Tibial artery (tissue), 4 donors: Measurements from ENCODE around the gene MAP3K20.
"Not testable (repeated sequence)": the region's sequence is repeated elsewhere in the genome, so short reads cannot be mapped to it uniquely, and the experiment has no call there.

Experiments used
- DNase-seq, 2 donors: peaks; one replicate each; pipeline ENCODE4 v3.0.0-alpha.2; 2019
- H3K27ac ChIP-seq, 2 donors: fragments of 200-600 bp; sonication (generic) in 1 of 2; 1 replicate in 1 of 2; 2 replicates in 1 of 2; pipeline ENCODE4 v1.5.1; 2018 to 2019; ENCODE audit warnings: mild to moderate bottlenecking in 1 of 2
- H3K27me3 ChIP-seq, 2 donors: fragments of 200-600 bp; sonication (generic) in 1 of 2; one replicate each; pipeline versions ENCODE4 v1.5.1 to v1.6.0; 2016 to 2019
- H3K36me3 ChIP-seq, 3 donors: fragments of 200-600 bp; sonication (generic) in 2 of 3; one replicate each; pipeline ENCODE4 v1.5.1; 2016 to 2019; ENCODE audit warnings: mild to moderate bottlenecking in 2 of 3
- H3K4me1 ChIP-seq, 4 donors: fragments of 200-600 bp; sonication (generic) in 2 of 4; 1 replicate in 3 of 4; 2 replicates in 1 of 4; pipeline ENCODE4 v1.5.1; 2016 to 2019
- H3K4me3 ChIP-seq, 2 donors: fragments of 200-600 bp; sonication (generic) in 1 of 2; 1 replicate in 1 of 2; 2 replicates in 1 of 2; pipeline ENCODE4 v1.5.1; 2018 to 2019; ENCODE audit warnings: mild to moderate bottlenecking in 2 of 2
- H3K9me3 ChIP-seq, 3 donors: fragments of 200-600 bp; sonication (generic) in 1 of 3; one replicate each; pipeline ENCODE4 v1.5.1; 2016 to 2019
- intact Hi-C: fragments of 100-400 bp; cut with DNase I; formaldehyde crosslinking; loops from one replicate; pipeline ENCODE4 v1.15.0; 2023; ENCODE audit warnings: low total_unique reads
- TF ChIP-seq, protein P1 (sequence below), 2 experiments: fragments of 200-600 bp in 1 of 2; fragments of 450-650 bp in 1 of 2; IDR thresholded peaks; one replicate each; pipeline ENCODE4 v1.5.1; 2017 to 2019; ENCODE audit warnings: antibody characterized with exemption in 2 of 2, mild to moderate bottlenecking in 1 of 2, moderate library complexity in 1 of 2

MAP3K20 gene

DNA sequence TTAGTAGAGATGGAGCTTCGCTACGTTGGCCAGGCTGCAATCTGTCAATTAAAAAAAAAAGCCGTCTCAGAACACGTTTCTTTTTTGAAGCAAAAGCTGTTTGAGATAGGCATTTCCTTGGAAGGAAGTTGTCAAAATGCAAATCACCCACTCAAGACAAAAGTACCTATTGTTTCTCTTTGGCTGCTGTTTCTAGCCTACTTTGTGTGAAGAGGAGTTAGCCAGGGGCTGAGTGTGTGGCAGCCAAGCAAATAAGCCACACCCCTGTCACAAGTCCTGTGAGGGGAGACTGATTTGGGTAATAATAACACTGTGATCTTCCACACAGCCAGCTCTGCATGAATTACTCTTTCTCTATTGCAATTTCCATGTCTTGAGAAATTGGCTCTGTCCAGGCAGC lies 231.6 kb downstream of the MAP3K20 start:
- TF ChIP-seq, protein P1, sequence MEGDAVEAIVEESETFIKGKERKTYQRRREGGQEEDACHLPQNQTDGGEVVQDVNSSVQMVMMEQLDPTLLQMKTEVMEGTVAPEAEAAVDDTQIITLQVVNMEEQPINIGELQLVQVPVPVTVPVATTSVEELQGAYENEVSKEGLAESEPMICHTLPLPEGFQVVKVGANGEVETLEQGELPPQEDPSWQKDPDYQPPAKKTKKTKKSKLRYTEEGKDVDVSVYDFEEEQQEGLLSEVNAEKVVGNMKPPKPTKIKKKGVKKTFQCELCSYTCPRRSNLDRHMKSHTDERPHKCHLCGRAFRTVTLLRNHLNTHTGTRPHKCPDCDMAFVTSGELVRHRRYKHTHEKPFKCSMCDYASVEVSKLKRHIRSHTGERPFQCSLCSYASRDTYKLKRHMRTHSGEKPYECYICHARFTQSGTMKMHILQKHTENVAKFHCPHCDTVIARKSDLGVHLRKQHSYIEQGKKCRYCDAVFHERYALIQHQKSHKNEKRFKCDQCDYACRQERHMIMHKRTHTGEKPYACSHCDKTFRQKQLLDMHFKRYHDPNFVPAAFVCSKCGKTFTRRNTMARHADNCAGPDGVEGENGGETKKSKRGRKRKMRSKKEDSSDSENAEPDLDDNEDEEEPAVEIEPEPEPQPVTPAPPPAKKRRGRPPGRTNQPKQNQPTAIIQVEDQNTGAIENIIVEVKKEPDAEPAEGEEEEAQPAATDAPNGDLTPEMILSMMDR (IDR thresholded peaks at IDR 0.05) = no peak
- Histone ChIP-seq H3K36me3 (no peaks in the 10 kb centered on the region), H3K27me3 (no peaks in the 10 kb centered on the region), H3K4me1 (no peaks in the 10 kb centered on the region), H3K9me3 (no peaks in the 10 kb centered on the region), H3K27ac (no peak overlapping the region), H3K4me3 (no peak overlapping the region)
- no peak for DNase-seq
- intact Hi-C loops = no loop called here

DNA sequence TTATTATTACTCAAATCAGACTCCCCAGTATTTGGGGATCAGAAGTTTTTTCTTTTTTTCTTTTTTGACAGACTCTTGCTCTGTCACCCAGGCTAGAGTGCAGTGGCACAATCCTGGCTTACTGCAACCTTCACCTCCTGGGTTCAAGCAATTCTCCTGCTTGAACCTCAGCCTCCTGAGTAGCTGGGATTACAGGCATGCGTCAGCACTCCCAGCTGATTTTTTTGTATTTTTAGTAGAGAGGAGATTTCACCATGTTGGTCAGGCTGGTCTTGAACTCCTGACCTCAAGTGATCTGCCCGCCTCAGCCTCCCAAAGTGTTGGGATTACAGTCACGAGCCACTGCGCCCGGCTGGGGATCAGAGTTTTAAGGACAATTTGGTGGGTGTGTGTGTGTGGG lies 233.7 kb downstream of the MAP3K20 start:
- DNase-seq = not testable (repeated sequence)

GRCh38 chr2:173311844-173312606 lies 236.4 kb downstream of the MAP3K20 start:
- H3K27ac ChIP-seq = no peak overlapping the region
- no peak for DNase-seq
- TF ChIP-seq, protein P1 (IDR thresholded peaks at IDR 0.05) = no peak
- H3K9me3 ChIP-seq = no peaks in the 10 kb centered on the region
- H3K36me3 ChIP-seq = no peaks in the 10 kb centered on the region
- intact Hi-C loops = no loop called here
- no peaks in the 10 kb centered on the region for H3K4me1 ChIP-seq
- H3K27me3 ChIP-seq = no peaks in the 10 kb centered on the region
- H3K4me3 ChIP-seq = no peak overlapping the region

More for the DNA sequence above, 233.7 kb downstream of the MAP3K20 start:
- intact Hi-C loops, H3K9me3 ChIP-seq, H3K4me3 ChIP-seq, H3K4me1 ChIP-seq, H3K27me3 ChIP-seq, H3K27ac ChIP-seq, H3K36me3 ChIP-seq: not testable (repeated sequence)
